HG02840 (cell line): ENCODE results near the gene SHLD3.
"Not testable (repeated sequence)": the region's sequence is repeated elsewhere in the genome, so short reads cannot be mapped to it uniquely, and the experiment has no call there.

Experiments used
- ATAC-seq: cut with Tn5 transposase; IDR thresholded peaks from one replicate; pipeline ENCODE4 v1.9.1; 2021; ENCODE audit warnings: mild to moderate bottlenecking, moderate library complexity, moderate number of reproducible peaks; ENCODE audit not compliant: unreplicated experiment, low FRiP score

Gene SHLD3

GRCh38 chr5:65674749-65675148, 49.9 kb downstream of the SHLD3 start:
- no peak for ATAC-seq

- ATAC-seq: not testable (repeated sequence)
Measured at GRCh38 chr5:65676056-65676455, 51.2 kb downstream of the SHLD3 start.
